Hematopoietic multipotent progenitor cell treated with erythropoietin and hydrocortisone succinate and interleukin-3 and kit ligand, for 17 days (in vitro differentiated cells): ENCODE measurements around the gene MPC1.
"Not testable (repeated sequence)": the region's sequence is repeated elsewhere in the genome, so short reads cannot be mapped to it uniquely, and the experiment has no call there.

Experiments used
- DNase-seq: peaks from one replicate; pipeline ENCODE4 v3.0.0-alpha.2; 2015; ENCODE audit warnings: low spot score

Gene MPC1

GRCh38 chr6:166406197-166406596 is 23.5 kb upstream of the MPC1 start:
- no peak for DNase-seq

- DNase-seq = no peak
Observed at GRCh38 chr6:166405386-166405785, 22.6 kb upstream of the MPC1 start.

GRCh38 chr6:166402582-166403277 is 20.0 kb upstream of the MPC1 start:
- DNase-seq = no peak

GRCh38 chr6:166400649-166401250 is 18.0 kb upstream of the MPC1 start:
- DNase-seq = peak; percentile 65

GRCh38 chr6:166400181-166400580 is 17.4 kb upstream of the MPC1 start:
- no peak for DNase-seq

GRCh38 chr6:166398348-166398747 is 15.6 kb upstream of the MPC1 start:
- no peak for DNase-seq

- DNase-seq = no peak
Observed at GRCh38 chr6:166397849-166398248, 15.1 kb upstream of the MPC1 start.

GRCh38 chr6:166395778-166396177 is 13.0 kb upstream of the MPC1 start:
- DNase-seq = no peak

GRCh38 chr6:166395351-166395750 is 12.6 kb upstream of the MPC1 start:
- DNase-seq = no peak

GRCh38 chr6:166394036-166394892 is 11.5 kb upstream of the MPC1 start:
- no peak for DNase-seq

GRCh38 chr6:166393535-166393823 is 10.7 kb upstream of the MPC1 start:
- DNase-seq = no peak

- DNase-seq = not testable (repeated sequence)
Observed at GRCh38 chr6:166392755-166393534, 10.2 kb upstream of the MPC1 start.

GRCh38 chr6:166389119-166389518 is 6.4 kb upstream of the MPC1 start:
- no peak for DNase-seq

- DNase-seq = no peak
Observed at GRCh38 chr6:166388290-166389004, 5.7 kb upstream of the MPC1 start.

GRCh38 chr6:166387642-166388289 is 5.0 kb upstream of the MPC1 start:
- DNase-seq = no peak

GRCh38 chr6:166387098-166387497 is 4.4 kb upstream of the MPC1 start:
- not testable (repeated sequence) for DNase-seq

GRCh38 chr6:166386111-166386510 is 3.4 kb upstream of the MPC1 start:
- no peak for DNase-seq

- DNase-seq = not testable (repeated sequence)
Observed at GRCh38 chr6:166383802-166384363, 1.1 kb upstream of the MPC1 start.

- no peak for DNase-seq
Observed at GRCh38 chr6:166382500-166382932, 224 bp downstream of the MPC1 start.

GRCh38 chr6:166381733-166382499 is 824 bp downstream of the MPC1 start:
- peak; percentile 67 for DNase-seq
